GM18498 (cell line): ENCODE measurements around the gene FHIP1A.
"Not testable (repeated sequence)": the region's sequence is repeated elsewhere in the genome, so short reads cannot be mapped to it uniquely, and the experiment has no call there.

Source experiments
- ATAC-seq: cut with Tn5 transposase; IDR thresholded peaks from one replicate; pipeline ENCODE4 v1.9.1; 2021; ENCODE audit warnings: mild to moderate bottlenecking, moderate library complexity; ENCODE audit not compliant: unreplicated experiment

FHIP1A gene

DNA sequence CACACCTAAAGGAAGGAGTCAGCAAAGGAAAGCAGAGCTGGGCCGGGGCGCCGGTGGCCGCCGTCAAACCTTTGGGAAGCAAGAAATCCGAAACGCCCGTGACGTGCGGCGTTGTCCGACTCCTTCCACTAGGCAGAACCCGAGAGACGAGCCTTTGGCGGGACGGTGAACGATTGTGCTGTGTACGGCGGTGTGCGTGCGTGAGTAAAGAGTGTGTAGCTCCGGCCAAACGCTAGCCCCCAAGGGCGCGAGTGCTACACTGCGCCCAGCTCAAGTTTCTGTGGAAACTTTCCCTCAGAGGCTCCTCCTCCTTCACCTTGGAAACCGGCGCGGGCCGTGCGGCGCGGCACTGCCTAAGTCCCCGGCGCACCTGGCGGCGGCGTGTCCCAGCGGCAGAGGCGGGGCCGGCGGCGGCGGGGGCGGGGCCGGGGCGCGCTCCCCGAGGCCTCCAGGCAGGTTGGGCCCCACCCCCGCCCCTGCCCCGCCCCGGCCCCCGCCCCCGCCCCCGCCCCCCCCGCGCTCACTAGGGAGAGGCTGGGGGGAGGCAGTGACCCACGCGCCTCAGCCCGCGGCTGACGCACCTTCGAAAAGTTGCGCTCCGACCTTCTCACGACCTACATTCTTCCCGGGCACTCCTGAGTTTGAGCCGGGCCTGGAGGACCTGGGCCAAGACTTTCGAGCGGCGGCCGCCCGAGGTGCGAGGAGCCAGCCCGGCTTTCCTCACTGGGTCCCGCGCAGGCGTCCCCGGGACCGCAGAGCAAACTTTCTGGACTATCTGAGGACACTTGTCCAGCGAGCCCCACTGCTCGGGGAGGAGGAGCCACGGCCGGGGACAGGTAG is at the start of gene FHIP1A:
TSS of gene FHIP1A (plus strand) at position 547 of the 840 bp plus-strand sequence. CDS start 157,084 bp downstream, outside the sequence.
- ATAC-seq, result peak; percentile 70

- no peak for ATAC-seq
Measured at GRCh38 chr4:151359576-151359975, 49.4 kb upstream of the FHIP1A start.

- no peak for ATAC-seq
Measured at GRCh38 chr4:151361126-151361525, 47.9 kb upstream of the FHIP1A start.

DNA sequence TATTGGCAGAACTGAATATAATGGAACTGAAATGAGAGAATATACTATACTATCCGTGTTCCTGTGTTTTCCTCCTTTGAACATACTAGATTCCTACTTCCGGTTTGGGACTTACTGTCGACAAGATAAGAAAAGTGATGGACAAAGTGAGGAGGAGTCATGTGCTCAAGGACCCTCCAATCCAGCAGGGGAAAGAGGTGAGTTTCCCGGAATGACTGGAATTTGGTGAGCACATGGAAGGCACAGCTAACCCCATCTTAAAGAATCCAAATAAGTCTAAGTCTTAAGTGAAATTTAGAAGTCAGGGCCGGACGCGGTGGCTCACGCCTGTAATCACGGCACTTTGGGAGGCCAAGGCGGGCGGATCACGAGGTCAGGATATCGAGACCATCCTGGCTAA is 47.0 kb upstream of the FHIP1A start:
- ATAC-seq, result no peak

DNA sequence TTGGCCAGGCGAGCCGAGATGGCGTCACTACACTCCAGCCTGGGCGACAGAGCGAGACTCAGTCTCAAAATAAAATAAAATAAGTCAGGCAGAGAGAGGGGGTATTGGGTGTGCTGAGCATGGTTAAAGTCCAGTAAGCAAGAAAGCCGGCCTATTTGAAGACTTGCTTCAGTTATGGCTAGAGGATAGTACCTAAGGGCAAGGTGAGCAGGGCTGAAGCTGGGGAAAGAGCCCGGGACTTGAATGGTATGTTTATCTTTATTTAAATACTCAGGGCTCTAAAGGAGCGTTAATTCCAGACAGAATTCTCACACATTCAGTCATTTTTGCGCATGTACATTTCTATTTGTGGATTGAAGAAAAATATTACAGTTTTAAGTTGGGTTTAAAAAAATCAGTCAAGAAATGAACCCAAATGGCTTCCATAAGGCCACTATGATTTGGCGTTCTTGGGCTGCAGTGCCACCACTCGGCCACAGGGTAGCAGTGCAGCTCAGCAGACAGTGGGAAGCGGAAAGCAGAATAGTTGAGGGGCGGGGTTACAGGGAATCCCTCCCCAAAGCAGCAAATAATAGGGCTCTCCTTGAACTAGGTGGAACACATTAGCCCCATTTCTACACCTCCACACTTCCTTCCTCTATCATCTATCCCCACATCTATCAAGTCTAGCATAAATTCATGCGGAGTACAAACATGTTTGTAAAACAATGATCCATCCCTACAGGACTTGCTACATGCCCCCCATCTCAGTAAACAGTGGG is 46.4 kb upstream of the FHIP1A start:
- ATAC-seq, result peak; percentile 99

- ATAC-seq, result no peak
Measured at GRCh38 chr4:151376540-151376939, 32.4 kb upstream of the FHIP1A start.

- no peak for ATAC-seq
Measured at GRCh38 chr4:151389311-151389710, 19.7 kb upstream of the FHIP1A start.

- ATAC-seq, result not testable (repeated sequence)
Measured at GRCh38 chr4:151389799-151390198, 19.2 kb upstream of the FHIP1A start.

DNA sequence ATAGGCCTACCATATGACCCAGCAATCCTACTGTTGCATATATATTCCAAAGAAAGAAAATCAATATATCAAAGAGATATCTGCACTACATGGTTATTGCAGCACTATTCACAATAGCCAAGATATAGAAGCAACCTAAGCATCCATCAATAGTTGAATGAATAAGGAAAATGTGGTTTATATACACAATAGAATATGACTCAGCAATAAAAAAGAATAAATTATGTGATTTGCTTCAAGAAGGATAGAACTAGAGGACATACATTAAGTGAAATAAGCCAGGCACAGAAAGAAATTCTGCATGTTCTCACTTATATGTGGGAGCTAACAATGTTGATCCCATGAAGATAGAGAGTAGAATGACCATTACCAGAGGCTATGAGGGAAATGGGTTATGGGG is 13.1 kb upstream of the FHIP1A start:
- no peak for ATAC-seq

DNA sequence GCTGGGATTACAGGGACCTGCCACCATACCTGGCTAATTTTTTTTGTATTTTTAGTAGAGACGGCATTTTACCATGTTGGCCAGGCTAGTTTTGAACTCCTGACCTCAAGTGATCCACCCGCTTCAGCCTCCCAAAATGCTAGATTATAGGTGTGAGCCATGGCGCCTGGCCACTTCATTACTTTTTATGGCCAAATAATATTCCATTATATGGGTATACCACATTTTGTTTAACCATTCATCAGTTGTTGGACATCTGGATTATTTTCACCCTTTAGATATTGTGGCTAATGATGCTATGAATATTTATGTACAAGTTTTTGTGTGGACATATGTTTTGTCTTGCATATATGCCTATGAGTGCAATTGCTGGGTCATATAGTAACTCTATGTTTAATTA is 8.6 kb upstream of the FHIP1A start:
- no peak for ATAC-seq

- no peak for ATAC-seq
Measured at GRCh38 chr4:151401739-151402138, 7.2 kb upstream of the FHIP1A start.

DNA sequence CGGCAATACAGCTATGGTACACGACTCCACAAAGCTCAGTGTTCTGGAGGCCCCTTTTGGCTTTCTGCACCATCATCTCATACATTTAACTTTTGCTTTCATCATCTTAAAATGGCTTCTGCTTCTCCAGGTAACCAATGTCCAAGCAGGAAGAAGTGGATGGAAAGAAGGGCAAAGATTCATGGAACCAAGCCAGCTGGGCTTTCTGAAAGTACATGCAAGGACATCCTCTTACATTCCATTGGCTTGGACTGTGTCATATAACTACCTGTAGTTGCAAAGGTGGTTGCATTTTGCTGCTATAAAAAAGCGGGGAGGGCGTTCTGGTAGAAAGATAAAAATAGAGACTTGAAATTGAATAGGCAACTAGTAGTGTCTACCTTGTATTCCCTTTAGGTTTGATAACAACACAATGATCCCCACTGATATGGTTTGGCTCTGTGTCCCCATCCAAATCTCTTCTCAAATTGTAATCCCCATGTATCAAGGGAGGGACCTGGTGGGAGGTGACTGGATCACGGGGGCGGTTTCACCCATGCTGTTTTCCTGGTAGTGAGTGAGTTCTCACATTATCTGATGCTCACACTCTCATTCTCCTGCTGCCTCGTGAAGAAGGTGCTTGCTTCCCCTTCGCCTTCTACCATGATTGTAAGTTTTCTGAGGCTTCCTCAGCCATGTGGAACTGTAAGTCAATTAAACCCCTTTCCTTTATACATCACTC is 6.7 kb upstream of the FHIP1A start:
- no peak for ATAC-seq

- no peak for ATAC-seq
Measured at GRCh38 chr4:151403656-151404055, 5.3 kb upstream of the FHIP1A start.

GRCh38 chr4:151404802-151405201 is 4.2 kb upstream of the FHIP1A start:
- ATAC-seq, result not testable (repeated sequence)

- ATAC-seq, result no peak
Measured at GRCh38 chr4:151407018-151407417, 2.0 kb upstream of the FHIP1A start.

GRCh38 chr4:151407466-151408379 is 1.3 kb upstream of the FHIP1A start:
- peak; percentile 91 for ATAC-seq

DNA sequence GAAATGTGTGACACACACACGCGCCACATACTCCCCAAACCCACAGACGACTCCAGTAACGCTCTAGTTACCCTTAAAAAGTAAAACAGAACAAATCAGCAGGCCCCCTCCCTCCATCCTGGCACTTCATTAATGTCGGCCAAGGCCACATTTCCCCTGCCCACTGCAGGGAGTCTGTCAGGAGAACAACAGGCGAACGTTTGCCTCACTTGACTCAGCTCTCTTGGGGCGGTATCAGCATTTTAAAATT is 671 bp upstream of the FHIP1A start:
- ATAC-seq, result peak; percentile 3

- ATAC-seq, result no peak
Measured at GRCh38 chr4:151409470-151410313, 716 bp downstream of the FHIP1A start.

DNA sequence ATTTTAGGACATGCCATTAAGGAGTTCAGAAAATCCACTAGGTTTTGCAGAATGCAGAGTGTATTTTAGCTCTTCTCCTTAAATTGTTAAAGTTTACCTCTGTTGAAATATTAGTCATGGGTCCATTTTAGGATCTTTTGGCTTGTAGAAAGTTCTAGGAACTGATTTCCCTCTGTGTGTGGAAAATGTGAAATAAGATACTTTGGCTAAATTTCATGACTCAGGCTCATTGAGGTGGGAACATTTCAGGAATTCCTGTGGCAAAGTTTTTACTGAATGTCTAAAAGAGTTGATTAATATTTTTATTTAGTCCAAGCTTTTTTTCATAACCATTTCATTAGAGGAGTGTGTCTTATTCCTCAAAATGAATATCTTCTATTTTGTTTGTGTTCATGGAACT is 7.0 kb downstream of the FHIP1A start:
- no peak for ATAC-seq

DNA sequence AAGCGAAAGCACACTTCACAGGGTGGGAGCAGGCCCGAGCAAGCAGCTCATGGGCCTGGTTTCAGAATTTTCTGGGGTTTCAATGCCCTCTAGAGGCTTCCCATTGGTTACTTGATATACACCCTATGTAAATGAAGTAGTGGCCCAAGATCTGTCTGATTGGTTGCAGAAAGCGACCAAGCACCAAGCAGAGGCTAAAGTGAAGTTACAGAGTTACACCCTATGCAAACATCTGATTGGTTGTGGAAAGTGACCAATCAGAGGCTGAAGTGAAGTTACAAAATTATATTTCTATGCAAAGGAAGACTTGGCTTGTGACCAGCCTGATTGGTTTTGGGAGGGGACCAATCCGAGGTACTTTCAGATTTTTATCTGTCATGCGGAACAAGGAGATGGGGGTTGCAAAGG is 8.2 kb downstream of the FHIP1A start:
- no peak for ATAC-seq
